Kidney tubule cell (primary cell): ENCODE measurements around the gene NCAN.
"Not testable (repeated sequence)": the region's sequence is repeated elsewhere in the genome, so short reads cannot be mapped to it uniquely, and the experiment has no call there.

Experiments
- DNase-seq: peaks from one replicate; pipeline ENCODE4 v3.0.0-alpha.2; 2018; ENCODE audit warnings: low spot score

The NCAN gene

DNA sequence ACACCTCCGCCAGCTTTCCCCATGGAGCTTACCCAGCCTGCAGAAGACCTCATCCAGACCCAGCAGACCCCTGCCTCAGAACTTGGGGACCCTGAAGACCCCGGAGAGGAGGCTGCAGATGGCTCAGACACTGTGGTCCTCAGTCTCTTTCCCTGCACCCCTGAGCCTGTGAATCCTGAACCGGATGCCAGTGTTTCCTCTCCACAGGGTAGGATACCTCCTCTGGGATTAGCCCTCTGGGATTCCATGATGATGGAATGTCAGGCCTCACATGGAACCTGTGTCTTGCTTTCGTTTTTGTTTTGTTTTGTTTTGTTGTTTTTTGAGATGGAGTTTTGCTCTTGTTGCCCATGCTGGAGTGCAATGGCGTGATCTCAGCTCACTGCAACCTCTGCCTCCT lies 17.8 kb upstream of the NCAN start:
- DNase-seq: no peak

DNA sequence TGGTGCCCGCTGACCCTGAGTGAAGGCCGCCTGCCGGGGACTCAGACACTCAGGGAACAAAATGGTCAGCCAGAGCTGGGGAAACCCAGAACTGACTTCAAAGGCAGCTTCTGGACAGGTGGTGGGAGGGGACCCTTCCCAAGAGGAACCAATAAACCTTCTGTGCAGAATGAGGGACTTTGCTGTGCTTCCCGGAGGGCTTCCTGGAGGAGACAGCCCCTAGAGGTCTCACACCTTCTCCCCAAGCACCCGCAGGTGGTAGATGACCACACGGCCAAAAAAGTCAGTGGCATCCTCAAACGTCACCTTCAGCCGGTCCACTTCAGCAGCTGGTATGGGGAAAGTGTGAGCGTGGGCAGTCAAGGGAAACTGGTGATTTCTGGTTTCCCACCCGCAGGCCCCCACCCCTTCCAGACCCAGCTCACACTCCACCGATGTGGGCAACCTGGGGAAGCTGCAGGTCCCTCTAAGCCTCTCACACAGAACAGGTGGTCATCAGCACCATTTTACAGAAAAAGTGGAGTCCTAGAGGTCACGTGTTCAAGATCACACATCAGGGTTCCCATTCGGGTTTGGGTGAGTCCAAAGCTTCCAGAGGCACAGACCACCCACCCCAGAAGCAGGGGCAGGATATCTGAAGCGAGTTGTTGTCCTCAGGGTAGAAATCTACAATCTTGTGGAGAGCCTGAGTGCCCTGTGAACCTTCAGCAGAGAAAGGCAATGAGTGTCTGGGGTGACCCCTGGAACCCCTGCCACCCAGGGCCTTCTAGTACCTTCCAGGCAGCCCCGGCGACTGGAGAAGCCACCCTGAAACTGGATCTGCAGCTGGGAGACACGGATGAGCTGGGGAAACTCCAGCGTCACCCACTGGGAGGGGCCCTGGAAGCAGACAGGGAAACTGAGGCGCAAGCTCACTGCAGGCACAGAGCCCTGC lies 9.8 kb upstream of the NCAN start:
- no peak for DNase-seq

DNA sequence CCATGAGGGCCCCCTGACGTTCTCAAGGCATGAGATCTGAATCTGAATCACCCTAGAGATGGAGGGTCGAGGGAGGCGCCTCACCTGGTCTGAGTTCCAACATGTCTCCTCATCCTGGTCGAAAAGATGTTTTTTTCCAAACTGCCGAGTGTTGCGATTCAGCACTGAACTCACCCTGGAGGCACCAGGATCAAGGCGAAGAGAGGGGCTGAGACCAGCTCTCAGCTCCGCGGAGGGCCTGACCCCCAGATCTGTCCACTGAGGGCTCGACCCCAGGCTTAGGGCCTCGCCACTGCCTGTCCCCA lies 9.1 kb upstream of the NCAN start:
- no peak for DNase-seq

DNA sequence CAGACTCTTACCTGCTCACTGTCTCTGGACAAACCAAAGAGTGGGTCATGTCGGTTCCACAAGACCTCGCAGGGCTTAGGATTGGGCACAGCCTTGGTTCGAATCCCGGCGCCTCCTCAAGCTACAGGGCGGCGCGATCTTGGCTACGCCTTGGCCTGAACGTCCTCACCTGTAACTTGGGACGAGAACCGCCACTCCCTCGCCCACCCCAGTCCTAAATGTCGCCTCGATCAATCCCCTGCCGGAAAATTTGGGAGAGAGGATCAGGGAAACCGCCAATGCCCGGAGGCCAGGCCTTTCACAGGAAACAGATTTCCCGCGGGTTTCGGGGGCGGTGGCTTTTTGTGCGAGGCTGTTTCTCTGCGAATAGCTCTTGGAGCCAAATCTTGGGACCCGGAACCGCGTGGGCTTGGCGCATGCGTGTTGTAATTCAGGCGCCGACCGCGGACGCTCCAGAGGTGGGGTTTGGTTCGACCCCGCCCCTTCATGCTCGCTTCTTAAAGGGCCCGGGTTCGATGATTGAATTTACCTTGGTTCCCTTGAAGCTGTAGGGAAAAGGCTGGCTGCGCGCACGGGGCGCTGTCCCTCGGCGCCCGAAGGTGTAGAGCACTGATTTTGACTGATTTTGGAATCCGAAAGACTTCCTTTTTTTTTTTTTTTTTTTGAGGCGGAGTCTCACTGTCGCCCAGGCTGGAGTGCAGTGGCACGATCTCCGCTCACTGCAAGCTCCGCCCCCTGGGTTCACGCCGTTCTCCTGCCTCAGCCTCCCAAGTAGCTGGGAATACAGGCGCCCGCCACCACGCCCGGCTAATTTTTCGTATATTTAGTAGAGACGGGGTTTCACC lies 8.5 kb upstream of the NCAN start, which contains the start of gene NR2C2AP:
NR2C2AP (minus strand) TSS at position 403 of the 845 bp plus-strand sequence; CDS start at position 49, 354 bp downstream.
- DNase-seq: peak; percentile 93

DNA sequence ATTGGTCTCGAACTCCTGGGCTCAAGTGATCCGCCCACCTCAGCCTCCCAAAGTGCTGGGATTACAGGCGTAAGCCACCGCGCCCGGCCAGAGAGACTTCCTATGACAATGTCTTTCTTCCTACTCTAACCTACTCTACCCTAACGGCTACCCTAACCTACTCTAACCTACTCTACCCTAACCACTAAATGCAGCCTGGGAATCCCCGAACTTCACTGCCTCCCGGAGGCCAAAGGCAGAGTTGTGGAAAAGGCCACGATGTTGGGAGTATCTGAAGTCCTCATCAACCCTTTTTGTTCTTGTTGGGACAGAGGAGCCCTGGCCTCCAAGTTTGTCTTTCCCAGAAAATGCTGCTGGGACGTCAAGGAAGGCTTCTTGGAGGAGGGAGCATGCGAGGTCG lies 7.6 kb upstream of the NCAN start:
- DNase-seq: no peak

DNA sequence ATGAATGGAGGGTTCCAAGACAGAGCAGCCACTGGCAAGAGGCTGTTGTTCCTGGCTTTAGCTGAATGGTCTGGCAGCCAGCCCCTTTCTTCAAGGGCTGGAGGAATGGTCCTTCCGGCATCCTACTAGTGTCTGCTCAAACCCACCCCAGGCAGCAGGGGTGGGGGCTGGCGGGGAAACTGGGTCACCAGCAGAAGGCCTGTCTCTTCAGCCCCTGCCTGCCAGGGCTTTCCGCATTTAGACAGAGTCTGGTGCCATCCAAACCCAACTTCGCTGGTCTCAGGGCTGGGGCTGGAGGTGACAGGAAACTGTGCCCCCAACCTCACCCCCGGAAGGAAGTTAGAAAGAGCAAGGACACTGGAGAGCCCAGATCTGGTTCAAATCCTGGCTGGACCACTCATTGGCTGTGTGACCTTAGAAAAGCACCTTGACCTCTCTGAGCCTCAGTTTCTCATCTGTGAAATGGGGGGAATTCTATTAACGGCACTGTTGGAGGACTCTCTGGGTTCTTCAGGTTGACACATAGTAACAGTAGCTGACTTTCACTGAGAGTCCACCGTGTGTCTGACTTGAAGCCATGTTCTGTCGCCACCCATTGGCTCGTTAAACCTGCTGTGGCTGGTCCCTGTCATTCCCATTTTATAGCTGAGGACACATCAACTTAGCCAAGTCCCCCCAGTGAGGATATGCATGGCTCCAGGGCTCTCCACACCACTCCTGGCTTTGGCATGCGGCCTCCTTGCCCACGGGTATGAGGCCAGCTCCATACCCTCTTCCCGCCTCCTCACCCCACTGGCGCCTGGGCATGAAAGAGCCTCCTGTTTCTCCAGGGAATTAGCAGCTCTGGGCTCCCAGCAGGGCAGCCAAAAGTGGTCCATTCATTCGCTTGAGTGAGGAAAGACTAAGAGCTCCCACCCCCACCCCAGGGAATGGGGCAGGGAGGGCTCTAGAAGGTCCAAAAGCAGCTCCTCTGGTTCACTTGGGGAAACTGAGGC lies 6.0 kb upstream of the NCAN start:
- no peak for DNase-seq

DNA sequence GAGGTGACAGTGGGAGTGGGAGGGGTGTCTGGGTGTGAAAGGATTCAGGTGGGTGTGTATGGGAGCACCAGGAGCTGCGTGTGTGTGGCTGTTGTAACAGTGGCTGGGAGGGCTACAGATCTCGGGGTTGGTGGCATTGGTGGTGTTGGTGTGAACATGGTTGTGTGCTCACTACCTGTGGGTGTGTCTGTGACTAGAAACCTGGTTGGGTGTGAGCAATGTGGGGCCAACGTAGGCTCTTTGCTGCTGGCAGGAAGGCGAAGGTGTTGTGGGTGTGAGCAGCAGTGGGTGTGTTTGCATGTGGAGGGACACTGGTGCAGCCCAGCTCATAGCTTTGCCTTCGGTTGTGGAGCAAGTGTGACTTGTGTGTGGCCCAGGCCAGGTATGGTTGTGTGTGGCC lies 4.8 kb upstream of the NCAN start:
- no peak for DNase-seq

DNA sequence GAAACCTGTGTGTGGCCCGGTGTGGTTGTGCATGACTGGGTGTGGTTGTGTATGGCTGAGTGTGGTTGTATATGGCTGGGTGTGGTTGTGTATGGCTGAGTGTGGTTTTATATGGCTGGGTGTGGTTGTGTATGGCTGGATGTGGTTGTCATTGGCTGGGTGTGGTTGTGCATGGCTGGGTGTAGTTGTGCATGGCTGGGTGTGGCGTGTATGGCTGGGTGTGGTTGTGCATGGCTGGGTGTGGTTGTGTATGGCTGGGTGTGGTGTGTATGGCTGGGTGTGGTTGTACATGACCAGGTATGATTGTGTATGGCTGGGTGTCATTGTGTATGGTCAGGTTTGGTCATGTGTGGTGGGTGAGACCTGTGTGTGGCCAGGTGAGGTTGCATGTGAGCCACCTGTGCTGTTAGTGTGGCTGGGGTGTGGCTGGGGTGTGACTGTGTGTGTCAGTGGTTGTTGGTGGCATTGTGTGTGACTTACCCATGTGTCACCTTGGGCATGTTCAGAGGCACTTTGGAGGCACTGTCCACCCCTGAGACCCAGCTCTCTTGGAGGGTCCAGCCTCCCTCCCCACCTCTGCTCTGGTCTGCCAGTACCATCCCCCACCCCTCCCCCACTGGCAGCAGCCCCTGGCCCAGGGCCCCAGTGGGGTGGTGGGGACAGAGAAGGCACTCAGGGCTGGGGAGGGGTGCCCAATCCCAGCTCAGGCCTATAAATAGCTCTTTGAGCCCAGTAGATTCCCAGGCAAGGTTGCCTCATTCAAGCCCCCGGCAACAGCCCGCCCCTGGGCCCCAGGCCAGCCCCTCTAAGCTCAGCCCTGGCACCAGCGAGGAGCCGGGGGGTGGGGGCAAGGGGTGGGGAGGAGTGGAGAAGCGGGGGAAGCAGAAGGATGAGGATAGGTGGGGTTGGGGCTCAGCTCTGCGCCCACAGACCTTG lies 3.9 kb upstream of the NCAN start:
- no peak for DNase-seq

DNA sequence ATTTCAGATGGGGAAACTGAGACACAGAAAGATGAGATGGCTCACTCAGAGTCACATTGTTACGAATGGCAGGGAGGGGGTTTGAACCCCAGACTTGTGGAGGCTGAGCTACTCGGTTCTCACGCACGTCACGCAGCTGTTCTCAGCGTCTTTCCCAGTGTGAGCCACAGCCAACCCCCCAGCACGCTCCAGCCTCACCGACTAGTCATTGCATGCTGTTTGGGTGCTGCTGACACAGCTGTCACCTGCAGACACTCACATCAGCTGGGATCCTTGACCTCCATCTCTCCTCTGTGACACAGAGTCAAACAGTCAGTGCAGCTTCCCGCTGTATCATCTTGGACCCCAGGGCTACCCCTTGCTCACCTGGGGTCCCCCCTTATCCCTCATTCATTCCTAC lies 2.4 kb upstream of the NCAN start:
- no peak for DNase-seq

DNA sequence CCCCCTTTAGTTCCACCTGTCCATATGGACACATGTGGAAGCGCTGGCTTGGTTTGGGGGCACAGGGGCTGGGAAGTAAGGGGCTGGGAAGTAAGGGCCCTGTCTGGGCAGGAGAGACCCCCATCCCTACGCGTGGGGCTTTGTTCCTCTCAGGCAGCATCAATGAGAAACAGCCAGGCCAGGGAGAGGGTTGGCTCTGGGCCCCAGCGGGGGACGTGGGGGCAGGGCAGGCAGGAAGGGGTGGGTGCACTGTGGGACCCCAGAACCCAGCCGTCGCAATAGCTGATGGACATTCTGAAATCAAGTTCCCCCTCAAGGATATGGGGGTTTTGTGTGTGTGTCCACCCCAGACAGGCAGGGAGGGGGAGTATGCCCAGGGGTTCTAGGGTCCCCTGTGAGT lies 1.2 kb downstream of the NCAN start:
- DNase-seq: no peak

DNA sequence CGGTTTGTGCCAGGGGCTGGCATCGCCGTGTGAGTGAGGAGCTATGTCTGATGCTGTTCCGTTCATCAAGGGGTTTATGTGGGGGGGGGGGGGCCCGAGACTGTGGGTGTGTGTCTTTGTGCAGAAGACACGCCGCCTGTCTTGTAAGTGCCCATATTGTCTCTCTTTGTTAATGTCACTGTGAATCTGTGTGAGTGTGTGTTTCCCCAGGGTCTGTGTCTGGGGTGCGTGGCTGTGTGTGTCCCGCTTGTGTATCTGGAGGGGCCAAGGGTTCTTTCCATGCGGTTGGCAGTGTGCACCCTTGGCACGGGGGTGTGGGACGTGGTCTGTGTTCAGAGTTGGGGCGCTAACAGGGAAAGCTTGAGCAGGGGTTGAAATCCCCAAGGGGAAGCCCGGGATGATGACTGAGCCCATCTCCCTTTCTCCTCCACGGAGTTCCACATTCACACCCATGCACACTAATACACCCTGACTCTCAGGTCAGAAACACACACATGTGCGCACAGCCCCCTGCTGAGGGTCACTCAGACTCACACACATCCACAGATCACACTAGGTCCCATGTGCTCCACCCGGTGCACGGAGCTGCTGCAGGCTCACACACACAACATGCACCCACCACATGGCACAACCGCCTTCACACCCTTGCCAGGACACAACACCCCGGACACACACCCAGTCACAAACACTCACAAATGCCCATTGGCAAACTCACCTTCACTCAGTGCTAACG lies 1.8 kb downstream of the NCAN start:
- no peak for DNase-seq

DNA sequence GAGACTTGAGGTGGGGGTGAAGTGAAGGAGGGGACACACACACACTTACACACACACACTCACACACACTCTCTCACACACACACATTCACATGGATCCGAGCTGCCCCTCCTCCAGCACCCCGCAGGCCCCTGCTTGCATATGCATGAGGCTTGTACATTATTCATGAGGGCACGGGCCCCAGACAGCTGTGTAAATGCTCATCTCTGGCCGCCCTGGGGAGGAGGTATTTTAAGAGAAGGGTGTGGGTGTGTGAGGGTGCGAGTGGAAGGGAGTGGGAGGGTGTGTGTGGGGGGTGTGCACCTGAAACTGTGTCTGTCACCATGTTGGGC lies 2.4 kb downstream of the NCAN start:
- DNase-seq: no peak

DNA sequence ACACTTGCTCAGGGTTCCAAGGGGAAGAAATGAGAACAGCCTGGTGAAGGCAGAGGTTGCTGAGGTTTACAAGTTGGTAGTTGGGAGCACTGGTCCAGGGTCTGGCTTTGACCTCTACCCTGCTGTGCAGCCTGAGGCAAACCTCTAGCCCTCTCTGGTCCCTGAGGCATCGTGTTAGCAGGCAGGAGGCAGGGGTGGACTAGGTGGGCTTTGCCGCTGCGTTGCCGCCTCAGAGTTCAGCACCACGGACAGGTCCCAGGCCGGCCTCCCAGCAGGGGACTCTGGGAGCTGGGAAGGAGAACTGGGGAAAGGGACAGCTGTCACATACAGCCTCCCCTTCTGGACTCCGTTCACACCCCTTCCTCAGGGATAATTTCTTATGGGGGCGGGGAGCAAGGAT lies 3.1 kb downstream of the NCAN start:
- DNase-seq: peak; percentile 35

DNA sequence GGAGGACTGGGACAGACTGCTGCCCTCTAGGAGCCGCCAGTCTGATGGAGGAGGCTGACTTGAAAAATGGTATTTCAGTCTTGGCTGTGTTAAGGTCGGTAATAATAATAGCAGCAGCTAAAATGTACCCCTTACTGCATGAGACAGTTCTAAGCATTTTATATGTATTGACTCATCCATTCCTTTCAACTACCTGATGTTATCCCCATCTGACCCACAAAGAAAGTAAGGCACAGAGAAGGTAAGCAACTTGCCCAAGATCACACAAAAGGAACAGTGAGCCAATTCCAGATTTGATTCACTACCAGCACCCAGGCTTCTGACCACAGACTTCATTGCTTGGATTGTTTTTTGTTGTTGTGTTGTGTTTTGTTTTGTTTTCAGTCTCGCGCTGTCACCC lies 4.0 kb downstream of the NCAN start:
- no peak for DNase-seq

DNA sequence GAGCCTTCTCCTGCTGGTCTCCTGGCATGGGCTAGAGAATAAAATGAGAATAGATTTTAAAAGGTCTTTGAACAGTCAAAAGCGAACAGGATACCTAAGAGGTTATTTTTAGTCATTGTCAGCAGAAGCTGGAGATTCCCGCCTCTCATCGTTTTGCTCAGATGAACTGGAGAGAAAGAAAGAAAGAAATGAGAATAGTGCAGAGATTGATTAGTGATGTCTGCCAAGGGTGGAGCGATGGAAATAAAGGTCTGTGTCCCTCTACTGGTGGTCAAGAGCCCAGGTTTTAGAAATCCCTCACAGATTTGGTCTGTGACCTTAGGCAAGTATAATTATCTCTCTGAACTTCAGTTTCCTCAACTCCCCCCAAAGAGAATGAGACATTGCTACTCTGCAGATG lies 5.3 kb downstream of the NCAN start:
- DNase-seq: peak; percentile 31

DNA sequence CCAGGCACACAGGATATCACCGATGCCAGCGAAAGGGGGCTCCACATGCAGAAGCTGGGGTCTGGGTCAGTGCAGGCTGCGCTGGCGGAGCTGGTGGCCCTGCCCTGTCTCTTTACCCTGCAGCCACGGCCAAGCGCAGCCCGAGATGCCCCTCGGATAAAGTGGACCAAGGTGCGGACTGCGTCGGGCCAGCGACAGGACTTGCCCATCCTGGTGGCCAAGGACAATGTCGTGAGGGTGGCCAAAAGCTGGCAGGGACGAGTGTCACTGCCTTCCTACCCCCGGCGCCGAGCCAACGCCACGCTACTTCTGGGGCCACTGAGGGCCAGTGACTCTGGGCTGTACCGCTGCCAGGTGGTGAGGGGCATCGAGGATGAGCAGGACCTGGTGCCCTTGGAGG lies 7.2 kb downstream of the NCAN start:
- no peak for DNase-seq

DNA sequence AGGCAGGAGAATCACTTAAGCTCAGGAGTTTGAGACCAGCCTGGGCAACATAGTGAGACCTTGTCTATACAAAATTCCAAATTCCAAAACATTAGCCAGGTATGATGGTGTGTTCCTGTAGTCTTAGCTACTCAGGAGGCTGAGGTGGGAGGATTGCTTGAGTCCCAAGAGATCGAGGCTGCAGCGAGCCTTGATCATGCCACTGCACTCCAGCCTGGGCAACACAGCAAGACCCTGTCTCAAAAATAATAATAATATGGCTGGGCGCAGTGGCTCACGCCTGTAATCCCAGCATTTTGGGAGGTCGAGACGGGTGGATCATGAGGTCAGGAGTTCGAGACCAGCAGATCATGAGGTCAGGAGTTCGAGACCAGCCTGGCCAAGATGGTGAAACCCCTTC lies 9.2 kb downstream of the NCAN start:
- DNase-seq: not testable (repeated sequence)

DNA sequence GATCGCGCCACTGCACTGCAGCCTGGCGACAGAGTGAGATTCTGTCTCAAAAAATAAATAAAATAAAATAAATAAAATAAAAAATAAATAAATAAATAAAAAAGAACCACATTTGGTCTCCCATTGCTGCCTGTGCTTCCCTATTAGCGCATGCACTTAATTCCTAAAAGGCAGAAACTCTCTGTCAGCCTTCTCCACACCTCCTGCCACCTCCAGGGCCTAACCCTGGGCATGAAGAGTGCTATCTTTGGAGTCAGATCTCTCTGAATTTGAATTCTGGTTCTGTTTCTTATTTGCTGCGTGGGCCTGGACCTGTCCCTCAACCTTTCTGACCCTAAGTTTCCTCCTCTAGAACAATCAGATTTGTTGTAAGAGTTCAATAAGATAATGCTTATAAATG lies 11.3 kb downstream of the NCAN start:
- DNase-seq: no peak

DNA sequence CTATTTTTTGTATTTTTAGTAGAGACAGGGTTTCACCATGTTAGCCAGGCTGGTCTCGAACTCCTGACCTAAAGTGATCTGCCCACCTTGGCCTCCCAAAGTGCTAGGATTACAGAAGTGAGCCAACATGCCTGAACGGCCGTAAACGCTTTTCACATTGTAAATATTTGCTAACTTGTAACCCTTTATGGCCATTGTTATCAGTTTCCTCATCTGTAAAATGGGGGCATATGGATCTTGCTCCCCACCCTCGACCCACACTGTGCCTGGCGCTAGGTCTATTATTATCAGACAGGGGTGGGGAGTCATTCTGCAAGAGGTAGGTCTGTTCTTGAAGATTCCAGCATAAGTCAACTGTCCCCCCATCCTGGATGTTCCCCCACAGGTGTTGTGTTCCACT lies 11.9 kb downstream of the NCAN start:
- no peak for DNase-seq

DNA sequence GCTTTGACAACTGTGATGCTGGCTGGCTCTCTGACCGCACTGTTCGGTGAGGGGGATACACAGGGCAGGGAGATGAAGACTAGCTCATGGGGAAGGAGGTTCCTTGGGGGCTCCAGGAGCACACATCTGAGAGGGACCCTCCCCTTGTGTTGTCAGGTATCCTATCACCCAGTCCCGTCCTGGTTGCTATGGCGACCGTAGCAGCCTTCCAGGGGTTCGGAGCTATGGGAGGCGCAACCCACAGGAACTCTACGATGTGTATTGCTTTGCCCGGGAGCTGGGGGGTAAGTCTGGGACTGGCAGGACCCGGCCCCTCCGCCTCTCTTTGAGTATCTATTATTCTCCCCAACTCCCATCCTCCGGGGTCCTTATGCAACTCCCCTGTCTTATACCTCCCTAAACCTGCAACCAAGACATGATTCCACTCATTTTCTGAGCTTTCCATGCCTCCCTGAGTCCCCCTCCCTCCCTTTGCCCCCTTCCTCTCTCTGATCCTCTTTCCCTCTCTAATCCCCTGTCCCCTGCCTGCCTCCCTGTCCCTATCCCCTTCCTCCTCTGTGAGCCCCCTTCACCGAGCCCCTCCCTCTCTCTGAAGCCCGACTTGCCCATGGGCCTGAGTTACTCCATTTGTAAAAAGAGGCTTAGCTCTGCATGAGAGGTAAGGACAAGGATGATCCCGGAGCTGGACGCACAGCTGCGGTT lies 12.5 kb downstream of the NCAN start:
- DNase-seq: no peak
